Stimulated activated CD4-positive, alpha-beta T cell treated with anti-CD3 and anti-CD28 coated beads, Interleukin-4, amount 100 ng/mL, for 24 hours (primary cell): ENCODE results near the gene CFAP65.

ENCODE experiments used
- DNase-seq: peaks from one replicate; pipeline ENCODE4 v3.0.0-alpha.2; 2020

The CFAP65 gene

DNA sequence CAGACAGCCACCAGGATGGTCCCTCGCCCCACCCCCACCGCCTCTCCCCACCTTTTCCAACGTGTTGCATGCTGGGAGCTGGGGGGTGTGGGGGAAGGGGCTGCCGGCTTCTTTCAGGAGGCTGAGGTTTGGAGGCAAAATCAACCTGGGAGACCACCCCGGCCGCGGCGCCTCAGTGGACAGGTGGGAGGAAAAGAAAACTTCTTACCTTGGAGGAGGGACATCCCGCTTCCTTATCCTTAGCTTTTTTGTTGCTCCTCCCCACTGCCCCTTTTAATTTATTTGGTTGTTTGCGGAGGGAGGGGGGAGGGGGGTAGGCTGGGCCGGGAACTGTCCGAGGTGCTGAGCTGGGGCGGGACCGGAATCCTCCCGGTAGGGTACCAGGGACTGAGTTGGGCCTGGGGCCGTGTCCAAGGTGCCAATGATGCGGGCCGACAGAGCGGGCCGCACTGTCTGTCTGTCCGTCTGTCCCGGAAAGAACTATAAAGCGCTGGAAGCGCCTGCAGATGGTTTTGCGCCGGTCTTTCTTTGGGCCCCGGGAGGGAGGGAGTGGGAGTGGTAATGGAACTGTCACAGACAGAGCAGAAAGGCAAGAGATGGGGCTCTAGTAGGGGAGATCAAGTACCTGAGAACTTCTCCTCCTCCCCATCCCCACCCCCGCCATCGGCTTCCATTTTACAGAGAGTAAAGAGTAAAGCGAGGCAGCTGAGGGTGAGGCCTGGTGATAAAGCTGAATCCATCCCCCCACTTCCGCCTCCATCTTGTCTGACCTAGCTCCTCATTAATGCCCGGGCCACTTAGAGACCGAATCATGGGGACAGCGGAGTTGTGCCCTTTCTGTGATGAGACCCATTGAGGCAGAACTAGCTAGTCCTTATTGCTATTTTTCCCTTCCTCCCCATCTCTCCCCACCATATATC lies 79.4 kb downstream of the CFAP65 start:
- no peak for DNase-seq

DNA sequence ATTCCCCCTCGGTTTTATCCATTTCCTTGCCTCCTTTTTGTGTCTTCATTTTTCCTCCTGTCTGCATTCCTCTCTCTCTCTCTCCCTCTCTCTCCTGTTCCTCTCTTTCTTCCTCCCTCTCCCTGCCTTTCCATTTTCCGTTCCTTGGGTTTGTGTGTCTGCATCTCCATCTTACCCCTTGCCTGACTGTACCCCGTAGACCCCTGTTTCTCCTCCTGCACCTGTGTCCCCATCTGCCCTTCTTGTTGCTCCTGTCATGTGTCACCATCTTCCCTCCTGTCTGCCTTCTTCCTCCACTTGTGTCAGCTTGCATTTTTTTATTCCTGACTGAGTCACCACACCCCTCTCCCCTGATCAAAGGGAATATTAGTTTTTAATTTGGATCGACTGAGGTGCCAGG lies 80.1 kb downstream of the CFAP65 start:
- no peak for DNase-seq

DNA sequence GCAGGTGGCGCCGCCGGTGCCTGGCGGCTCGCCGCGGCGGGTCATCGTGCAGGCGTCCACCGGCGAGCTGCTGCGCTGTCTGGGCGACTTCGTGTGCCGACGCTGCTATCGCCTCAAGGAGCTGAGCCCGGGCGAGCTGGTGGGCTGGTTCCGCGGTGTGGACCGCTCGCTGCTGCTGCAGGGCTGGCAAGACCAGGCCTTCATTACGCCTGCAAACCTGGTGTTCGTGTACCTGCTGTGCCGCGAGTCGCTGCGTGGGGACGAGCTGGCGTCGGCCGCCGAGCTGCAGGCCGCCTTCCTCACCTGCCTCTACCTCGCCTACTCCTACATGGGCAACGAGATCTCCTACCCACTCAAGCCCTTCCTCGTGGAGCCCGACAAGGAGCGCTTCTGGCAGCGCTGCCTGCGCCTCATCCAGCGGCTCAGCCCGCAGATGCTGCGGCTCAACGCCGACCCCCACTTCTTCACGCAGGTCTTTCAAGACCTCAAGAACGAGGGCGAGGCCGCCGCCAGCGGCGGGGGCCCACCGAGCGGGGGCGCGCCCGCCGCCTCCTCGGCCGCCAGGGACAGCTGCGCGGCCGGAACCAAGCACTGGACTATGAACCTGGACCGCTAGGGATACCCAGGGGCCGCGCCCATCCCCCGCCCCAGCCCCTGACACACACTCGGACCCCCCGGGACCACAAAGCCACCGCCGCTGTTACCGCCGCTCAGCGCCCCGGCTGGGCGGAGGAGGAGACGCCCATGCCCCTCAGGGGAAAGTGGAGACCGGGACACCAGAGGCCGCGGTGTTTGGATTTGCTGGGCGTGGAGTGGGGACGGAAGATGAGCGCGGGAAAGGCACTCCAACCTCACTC lies 80.8 kb downstream of the CFAP65 start:
- DNase-seq: no peak

DNA sequence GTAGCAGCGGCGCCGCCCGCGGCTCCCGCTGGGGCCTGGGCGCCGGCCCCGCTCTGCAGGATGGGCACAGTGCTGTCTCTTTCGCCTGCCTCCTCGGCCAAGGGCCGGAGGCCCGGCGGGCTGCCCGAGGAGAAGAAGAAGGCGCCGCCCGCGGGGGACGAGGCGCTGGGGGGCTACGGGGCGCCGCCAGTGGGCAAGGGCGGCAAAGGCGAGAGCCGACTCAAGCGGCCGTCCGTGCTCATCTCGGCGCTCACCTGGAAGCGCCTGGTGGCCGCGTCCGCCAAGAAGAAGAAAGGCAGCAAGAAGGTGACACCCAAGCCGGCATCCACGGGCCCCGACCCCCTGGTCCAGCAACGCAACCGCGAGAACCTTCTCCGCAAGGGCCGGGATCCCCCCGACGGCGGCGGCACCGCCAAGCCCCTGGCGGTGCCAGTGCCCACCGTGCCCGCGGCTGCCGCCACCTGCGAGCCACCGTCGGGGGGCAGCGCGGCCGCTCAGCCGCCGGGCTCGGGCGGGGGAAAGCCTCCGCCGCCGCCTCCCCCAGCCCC lies 81.5 kb downstream of the CFAP65 start:
- no peak for DNase-seq

DNA sequence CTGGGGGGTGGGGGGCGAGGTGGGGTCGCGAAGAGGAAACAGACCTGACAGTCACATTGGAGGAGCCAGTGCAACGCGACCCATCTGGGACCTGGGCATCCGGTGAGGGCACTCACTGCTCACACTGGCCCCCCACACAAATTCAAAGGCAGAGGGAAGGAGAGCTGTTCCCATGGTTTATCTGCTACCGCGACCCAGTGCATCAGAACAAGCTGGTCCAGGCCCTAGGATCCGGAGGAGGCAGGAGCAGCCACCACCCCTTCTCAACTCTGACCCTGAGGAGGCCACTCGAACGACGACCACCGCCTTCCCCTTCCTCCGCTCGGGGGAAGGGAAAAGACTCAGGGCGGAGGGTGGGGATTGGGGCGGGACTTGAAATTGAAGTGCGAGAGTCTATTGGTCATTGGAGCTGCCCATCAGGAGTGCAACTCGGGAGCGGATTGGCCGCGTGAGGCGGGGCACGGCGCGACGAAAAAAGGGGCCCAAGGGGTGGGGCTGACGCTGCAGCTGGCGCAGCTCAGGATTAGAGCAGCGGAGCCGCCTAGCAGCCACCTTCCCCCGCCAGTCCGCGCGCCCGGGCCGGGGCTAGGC lies 82.1 kb downstream of the CFAP65 start, which contains the start of gene CDK5R2:
Gene CDK5R2, plus strand, starts transcription at position 526 of the 591 bp plus-strand sequence. CDS start 155 bp downstream, outside the sequence.
- DNase-seq: peak; percentile 72

DNA sequence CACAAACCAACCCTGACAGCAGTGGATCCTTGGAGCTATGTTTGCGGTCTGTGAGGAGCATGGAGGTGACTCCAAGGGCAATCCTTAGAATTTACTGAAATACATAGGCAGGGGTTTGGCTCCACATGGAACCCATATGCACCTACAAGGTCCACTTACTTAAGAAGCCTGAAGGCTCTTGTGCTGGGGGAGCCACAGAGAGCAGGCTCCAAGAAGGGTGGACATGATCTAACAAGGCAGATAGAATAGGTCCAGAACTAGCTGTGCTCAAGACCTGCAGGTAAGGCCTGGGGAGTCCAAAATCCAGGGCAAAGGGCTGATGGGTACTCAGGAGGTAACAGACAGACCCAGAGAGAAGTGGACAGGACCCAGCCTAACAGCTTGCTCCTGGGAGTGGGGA lies 83.0 kb downstream of the CFAP65 start:
- DNase-seq: no peak

DNA sequence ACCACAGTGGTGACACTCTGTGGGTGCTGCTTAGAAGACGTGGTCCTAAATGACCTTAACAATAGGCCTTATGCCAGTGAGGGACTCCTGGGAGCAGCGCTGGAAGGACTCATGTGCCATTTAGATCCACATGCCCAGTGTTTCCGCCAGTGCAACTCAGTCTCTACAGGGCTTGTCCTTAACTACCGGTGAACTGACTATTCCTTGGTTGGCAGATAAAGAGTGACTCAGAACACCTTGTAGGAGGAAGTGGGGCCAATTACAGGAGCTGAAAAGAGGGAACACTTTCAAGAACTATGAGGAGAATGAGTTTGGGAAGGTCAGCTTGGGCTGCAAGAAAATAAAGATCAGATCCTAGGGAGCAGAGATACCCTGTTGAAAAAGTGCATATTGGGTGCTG lies 83.6 kb downstream of the CFAP65 start:
- DNase-seq: no peak

DNA sequence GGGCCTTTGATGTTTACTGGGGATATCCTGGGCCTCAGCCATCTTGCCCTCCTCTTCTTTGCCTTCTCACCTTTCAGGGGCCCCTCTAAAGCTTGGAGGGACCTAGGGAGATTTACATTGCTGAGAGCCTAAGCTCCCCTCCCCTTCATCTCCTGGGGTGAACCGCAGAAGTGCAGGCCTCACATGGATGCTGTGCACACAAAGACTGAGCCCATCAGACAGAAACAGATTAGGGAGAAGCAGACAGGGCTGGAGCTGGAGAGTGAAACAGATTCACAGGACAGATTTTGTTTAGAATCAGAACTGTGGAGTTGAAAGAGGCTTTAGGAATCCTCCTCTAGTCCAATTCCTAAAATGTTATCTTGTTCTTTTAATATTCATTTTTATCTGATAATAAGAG lies 85.3 kb downstream of the CFAP65 start:
- no peak for DNase-seq

DNA sequence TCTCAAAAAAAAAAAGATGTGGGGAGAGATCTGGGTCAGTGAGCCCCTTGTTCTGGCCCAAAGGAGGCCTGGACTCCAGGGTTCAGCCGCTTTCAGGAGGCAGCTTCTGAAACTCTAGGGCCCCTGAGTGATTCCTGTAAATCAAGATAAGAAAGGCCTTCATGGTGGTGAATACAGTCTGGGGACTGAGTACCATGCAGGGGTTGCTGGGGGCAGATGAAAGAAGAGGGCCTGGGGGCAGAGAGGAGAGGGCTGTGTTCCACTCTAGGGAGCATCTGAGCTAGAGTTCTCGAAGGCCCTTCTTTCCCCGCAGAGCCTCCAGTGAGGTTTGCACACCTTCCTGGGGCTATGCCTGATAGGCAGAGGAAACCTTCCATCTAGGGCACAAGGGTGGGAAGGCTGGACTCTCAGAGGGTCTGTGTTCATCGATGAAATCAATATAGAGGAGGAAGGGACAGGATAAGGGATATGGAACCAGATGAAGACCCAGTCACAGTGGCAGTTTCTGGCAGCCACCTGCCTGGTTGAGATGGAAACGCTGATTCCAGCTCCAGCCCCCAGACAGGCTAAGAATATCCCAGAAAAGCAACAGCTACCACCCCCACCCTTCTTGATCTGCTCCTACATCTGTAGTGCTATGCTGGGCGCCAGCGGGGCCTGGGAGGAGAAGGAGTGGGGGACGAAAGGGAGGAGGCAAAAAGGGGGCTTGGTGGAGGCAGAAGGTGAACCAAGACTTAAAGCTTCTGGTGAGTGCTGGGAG lies 86.6 kb downstream of the CFAP65 start:
- DNase-seq: no peak

DNA sequence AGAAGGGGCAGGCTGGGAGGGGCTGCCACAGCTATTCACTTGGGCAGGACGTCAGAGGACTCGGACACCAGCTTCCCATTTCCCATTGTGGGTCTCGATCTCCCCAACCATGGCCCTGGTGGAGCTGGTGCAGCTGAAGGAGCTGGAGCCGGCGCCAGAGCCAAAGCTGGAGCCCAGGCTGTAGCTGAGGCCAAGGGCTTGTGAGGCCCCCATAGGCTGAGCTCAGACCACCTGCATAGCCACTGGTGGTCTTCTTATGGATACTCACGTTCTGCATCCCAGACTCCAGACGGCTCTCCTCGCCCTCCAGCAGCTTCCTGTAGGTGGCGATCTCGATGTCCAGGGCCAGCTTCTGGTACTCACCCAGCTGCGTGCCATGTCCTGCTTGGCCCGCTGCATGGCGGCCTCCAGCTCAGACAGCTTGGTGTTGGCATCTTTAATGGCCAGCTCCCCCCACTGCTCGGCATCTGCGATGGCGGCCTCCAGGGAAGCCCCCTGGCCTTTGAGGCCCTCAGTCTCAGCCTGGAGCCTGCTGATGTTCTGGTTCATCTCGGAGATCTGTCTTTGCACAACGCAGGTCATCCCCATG lies 87.9 kb downstream of the CFAP65 start:
- DNase-seq: no peak
